Vein endothelial cell (primary cell): Measurements from ENCODE around the gene BCCIP. TPM values are rescaled to one million over a fixed set of nuclear protein-coding genes. Genes with fewer than 3 reads are reported as not detected.

Experiments used
- small RNA-seq: library from RNA; depleted of rRNA; stranded (forward); fragments of <200 nt; gene quantifications from one replicate; pipeline ENCODE3, GENCODE V24; 2012
- total RNA-seq: library from RNA; depleted of rRNA; stranded (reverse); fragments of >200 nt; gene quantifications from 2 replicates; pipeline ENCODE4 v1.2.3, GENCODE V29; 2012

Gene BCCIP
- 35.6 and 59.1 TPM in 2 replicates for total RNA-seq

DNA sequence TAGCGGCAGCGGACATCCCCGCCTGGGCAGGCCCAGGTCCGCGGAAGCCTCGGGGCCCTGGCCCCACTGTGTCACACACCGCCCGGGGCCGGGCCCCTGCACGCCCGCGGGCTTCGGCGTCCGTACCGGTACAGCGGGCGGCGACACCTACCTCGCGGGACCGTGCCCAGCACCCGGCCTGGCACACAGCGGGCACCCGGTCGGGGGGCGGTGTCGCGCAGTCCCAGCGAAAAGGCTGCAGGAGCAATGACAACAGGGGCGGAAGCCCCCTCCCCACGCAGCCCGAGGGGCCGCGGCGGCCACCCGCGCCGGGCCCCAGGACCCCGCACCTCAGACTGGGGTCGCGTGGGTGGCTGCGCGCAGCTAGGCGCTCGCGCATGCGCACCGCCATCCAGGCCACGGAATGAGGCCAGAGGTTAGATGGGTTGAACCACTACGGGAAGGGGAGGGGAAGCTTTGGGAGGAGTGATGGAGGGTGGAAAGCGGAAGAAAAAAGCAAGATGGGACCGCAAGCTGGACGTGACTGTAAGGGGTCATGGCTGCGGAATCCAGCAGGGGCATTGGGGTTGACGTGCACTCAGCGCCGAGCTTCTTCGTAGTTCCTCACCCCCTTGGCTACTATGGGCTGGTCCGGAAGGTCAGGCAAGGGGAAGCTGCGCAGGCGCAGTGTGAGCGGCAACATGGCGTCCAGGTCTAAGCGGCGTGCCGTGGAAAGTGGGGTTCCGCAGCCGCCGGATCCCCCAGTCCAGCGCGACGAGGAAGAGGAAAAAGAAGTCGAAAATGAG is at the start of gene BCCIP, which contains the start of gene UROS:
Gene BCCIP, plus strand, starts transcription at position 669 of the 785 bp plus-strand sequence. Its CDS starts 12 bp downstream, at position 681.
Gene UROS, minus strand, starts transcription at position 381 of the 785 bp plus-strand sequence. CDS start 6,759 bp downstream, outside the sequence.

DNA sequence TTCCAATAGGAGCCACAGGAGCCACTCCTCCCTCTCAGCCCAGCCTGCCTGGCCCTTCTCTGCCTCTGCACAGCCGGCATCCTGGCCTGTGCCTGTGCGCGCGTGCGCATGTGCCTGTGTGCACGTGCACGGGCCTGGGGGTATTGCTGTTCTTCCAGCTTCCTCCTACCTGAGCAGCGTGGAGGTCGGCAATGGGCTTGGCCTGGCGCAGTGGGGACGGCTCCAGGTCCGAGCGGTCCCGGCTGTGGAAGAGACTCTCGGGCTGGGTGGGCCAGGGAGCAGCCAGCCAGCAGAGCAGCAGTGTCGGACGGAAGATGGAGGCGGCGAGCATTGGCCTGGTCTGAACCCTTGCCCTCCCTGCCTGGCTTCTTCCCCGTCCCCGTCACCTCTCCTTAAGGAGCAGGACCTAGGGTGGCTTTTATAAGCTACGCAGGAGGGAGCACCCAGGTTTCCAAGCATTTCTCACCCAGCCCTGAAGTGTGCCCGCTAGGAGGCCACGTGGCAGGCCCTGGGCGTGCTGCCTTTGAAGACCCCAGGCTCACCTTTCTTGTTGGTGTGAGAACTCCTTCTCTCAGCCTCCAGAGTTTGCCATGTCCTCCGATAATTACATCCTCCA is 47.7 kb upstream of the BCCIP start, which contains the start of gene MMP21:
Gene MMP21, minus strand, starts transcription at position 331 of the 616 bp plus-strand sequence. Its CDS starts 0 bp downstream, at position 331.

DNA sequence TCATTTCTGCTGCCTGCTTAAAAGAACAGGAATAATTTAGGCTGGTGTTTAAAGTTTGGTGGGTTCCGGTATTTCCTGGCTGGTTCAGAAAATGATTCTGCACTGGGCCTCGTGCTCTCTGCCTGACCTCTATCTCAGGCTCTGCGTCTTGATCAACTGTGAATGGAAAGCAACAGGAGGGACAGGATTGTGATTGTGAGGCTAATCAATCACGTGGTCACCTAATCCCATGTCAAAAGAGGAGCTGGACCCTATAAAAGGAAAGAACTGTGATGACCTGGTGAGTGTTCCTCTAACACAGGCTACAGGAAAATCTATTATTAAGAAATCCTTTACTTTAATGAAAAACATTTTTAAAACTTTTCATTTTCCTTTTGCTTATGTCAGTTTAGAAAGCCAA is 57.8 kb downstream of the BCCIP start, which contains the start of gene DHX32:
Gene DHX32, minus strand, starts transcription at position 101 of the 400 bp plus-strand sequence. CDS start 468 bp downstream, outside the sequence.

Small RNA genes lying within 50 kb of the gene (small RNA-seq; reads per million reads assigned to genes)
- gene MIR4484 (0.85 reads per million, percentile 52 among the genes with 10 or more reads in this experiment), gene RF00017 (not detected)

Other genes with a start within 250 kb of the BCCIP start
- not detected in 2 replicates for gene TEX36, start 140.4 kb upstream of the BCCIP start, total RNA-seq
- gene EDRF1, start 103.8 kb upstream of the BCCIP start, total RNA-seq: 23.6 and 25.5 TPM in 2 replicates
- 0.10 and 0.33 TPM in 2 replicates for gene MMP21, start 47.7 kb upstream of the BCCIP start, total RNA-seq
- 61.1 and 62.1 TPM in 2 replicates for gene UROS, start 288 bp upstream of the BCCIP start, total RNA-seq
- gene DHX32, start 57.7 kb downstream of the BCCIP start, total RNA-seq: 35.6 and 50.3 TPM in 2 replicates
- gene FANK1, start 73.0 kb downstream of the BCCIP start, total RNA-seq: 2.5 and 3.3 TPM in 2 replicates